Natural killer cell treated with Interleukin-12 subunit alpha and Interleukin-12 subunit beta and Interleukin-15 and Interleukin-18, amount 100 ng/mL, for 72 hours (primary cell): Measurements from ENCODE around the gene WDR6. TPM values are rescaled to one million over a fixed set of nuclear protein-coding genes. Genes with fewer than 3 reads are reported as not detected.
A peak's percentile ranks its signal among the peaks of the same experiment; 100 is the strongest.

Source experiments
- ATAC-seq, 2 donors: fragments of 150-1000 bp; cut with Tn5 transposase in 1 of 2; sonication (Bioruptor Pico), chemical (Tn5 transposase) in 1 of 2; 2 replicates each; pipeline ENCODE4 v1.10.0; 2021
- DNase-seq: peaks from one replicate; pipeline ENCODE4 v3.0.0; 2022; ENCODE audit warnings: low spot score
- H3K27ac Mint-ChIP-seq, 2 donors: 1 replicate in 1 of 2; 2 replicates in 1 of 2; pipeline ENCODE4 v1.8.0; 2022; ENCODE audit warnings: mixed read lengths in 2 of 2, mild to moderate bottlenecking in 1 of 2, moderate library complexity in 1 of 2
- H3K27me3 Mint-ChIP-seq, 2 donors: 1 replicate in 1 of 2; 2 replicates in 1 of 2; pipeline ENCODE4 v1.8.0; 2022; ENCODE audit warnings: mixed read lengths in 2 of 2
- H3K36me3 Mint-ChIP-seq: one replicate; pipeline ENCODE4 v1.8.0; 2022; ENCODE audit warnings: mixed read lengths
- H3K4me1 Mint-ChIP-seq, 2 donors: 1 replicate in 1 of 2; 2 replicates in 1 of 2; pipeline ENCODE4 v1.8.0; 2022; ENCODE audit warnings: low read depth in 2 of 2, mixed read lengths in 2 of 2, mild to moderate bottlenecking in 1 of 2
- H3K4me3 Mint-ChIP-seq: one replicate; pipeline ENCODE4 v1.8.0; 2022; ENCODE audit warnings: mixed read lengths
- H3K9me3 Mint-ChIP-seq: 2 replicates; pipeline ENCODE4 v1.8.0; 2022; ENCODE audit warnings: mixed read lengths
- total RNA-seq, 2 donors: library from RNA; stranded (reverse); gene quantifications; one replicate each; pipeline ENCODE4 v1.2.3, GENCODE V29; 2022

Gene WDR6, protein sequence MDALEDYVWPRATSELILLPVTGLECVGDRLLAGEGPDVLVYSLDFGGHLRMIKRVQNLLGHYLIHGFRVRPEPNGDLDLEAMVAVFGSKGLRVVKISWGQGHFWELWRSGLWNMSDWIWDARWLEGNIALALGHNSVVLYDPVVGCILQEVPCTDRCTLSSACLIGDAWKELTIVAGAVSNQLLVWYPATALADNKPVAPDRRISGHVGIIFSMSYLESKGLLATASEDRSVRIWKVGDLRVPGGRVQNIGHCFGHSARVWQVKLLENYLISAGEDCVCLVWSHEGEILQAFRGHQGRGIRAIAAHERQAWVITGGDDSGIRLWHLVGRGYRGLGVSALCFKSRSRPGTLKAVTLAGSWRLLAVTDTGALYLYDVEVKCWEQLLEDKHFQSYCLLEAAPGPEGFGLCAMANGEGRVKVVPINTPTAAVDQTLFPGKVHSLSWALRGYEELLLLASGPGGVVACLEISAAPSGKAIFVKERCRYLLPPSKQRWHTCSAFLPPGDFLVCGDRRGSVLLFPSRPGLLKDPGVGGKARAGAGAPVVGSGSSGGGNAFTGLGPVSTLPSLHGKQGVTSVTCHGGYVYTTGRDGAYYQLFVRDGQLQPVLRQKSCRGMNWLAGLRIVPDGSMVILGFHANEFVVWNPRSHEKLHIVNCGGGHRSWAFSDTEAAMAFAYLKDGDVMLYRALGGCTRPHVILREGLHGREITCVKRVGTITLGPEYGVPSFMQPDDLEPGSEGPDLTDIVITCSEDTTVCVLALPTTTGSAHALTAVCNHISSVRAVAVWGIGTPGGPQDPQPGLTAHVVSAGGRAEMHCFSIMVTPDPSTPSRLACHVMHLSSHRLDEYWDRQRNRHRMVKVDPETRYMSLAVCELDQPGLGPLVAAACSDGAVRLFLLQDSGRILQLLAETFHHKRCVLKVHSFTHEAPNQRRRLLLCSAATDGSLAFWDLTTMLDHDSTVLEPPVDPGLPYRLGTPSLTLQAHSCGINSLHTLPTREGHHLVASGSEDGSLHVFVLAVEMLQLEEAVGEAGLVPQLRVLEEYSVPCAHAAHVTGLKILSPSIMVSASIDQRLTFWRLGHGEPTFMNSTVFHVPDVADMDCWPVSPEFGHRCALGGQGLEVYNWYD
- 100 to 1,000 TPM; 128 to 222 TPM for total RNA-seq

DNA sequence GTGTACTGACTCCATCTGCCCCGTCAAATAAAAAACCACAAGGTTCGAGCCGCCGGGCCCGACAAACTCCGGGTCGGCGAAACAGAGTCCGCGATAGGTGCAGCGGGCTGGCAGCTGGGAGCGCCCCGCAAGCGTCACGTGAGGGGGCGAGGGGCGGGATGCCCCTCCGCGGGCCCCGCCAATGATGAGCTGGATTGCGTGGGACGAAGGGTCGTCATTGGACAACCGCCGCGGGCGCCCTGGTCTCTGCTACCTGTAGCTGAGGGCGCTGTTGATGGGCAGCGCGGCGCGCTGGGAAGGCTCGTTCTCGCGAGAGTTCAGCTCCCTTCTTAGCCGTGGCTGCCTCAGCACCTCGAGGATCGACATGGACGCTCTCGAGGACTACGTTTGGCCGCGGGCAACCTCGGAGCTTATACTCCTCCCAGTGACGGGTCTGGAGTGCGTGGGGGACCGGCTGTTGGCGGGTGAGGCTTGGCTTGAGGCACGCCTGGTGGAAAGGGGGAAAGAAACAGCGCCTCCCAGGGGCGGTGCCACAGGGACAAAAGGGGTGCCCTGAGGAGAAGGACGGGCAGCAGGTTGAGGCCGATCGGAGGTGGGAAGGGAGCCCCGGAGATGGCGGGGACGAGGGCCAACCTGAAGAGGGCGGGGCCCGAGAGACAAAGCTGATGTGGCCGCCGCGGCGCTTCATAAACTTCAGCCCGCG is at the start of gene WDR6:
Gene WDR6 (plus strand): TSS at position 324 of the 703 bp plus-strand sequence. CDS start 41 bp downstream, at position 365.
- peaks cover 24 to 26% of the 10 kb centered on the region in 2 donors for H3K4me1 Mint-ChIP-seq
- peak within 1 kb of the TSS; percentile 99 for H3K4me3 Mint-ChIP-seq
- peak; percentile 98 for DNase-seq
- peak within 1 kb of the TSS; percentile 99 to 100 for H3K27ac Mint-ChIP-seq
- no peaks in the 10 kb centered on the region for H3K36me3 Mint-ChIP-seq
- H3K9me3 Mint-ChIP-seq = no peaks in the 10 kb centered on the region
- ATAC-seq = peak; percentile 94 to 95
- no peaks in the 10 kb centered on the region for H3K27me3 Mint-ChIP-seq

DNA sequence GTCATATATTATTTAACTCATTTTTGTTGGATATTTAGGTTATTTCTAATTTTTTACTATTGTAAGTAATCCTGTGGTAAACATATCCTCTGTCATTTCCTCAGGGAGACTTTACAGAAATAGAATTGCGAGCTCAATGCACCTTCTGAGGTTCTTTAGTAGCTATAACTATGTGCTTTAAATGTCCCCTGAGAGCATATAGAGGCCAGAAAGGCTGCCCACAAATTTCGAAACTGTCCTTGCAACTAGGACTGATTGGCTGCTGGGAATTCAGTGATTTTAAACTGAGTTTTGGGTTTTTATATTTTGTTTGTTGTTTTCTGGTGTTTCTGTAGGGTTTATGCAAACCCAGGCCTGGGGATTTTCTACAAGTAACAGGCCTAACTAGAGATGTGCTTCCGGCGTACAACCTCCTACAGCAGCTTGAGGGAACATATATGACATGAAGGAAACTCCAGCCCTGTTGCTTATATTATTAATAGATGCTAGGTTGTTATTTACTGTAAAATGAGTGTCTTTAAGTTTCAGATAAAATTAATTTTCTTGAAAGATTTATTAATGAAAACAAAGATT is 46.3 kb upstream of the WDR6 start:
- Mint-ChIP-seq H3K4me1 (peaks cover 5 to 6% of the 10 kb centered on the region in 2 donors), H3K27me3 (no peaks in the 10 kb centered on the region), H3K9me3 (no peaks in the 10 kb centered on the region), H3K36me3 (no peaks in the 10 kb centered on the region), H3K4me3 (no peak overlapping the region), H3K27ac (no peak overlapping the region)
- ATAC-seq (no peak), DNase-seq (no peak)

DNA sequence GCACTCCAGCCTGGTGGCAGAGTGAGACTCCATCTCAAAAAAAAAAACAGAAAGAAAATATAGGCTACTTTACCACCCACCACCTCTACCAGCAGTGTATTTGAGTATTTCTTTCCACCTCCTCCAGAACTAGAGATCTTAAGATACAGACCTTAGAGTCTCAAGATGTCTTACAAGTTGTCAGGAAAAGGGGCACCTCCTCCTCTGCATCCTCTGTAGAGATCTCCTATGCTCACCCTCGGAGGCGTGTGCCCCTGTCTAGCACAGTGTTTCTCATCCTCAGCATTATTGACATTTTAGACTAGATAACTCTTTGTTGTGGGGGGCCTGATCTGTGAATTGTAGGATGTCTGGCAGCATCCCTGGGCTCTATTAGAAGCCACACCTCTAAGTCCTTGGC is 44.9 kb upstream of the WDR6 start:
- DNase-seq = no peak
- H3K4me3 Mint-ChIP-seq = no peak overlapping the region
- no peaks in the 10 kb centered on the region for H3K27me3 Mint-ChIP-seq
- ATAC-seq = no peak
- no peaks in the 10 kb centered on the region for H3K36me3 Mint-ChIP-seq
- peaks cover 13% of the 10 kb centered on the region in 2 donors for H3K4me1 Mint-ChIP-seq
- peak overlapping the region; percentile 25 to 28 for H3K27ac Mint-ChIP-seq
- H3K9me3 Mint-ChIP-seq = no peaks in the 10 kb centered on the region

DNA sequence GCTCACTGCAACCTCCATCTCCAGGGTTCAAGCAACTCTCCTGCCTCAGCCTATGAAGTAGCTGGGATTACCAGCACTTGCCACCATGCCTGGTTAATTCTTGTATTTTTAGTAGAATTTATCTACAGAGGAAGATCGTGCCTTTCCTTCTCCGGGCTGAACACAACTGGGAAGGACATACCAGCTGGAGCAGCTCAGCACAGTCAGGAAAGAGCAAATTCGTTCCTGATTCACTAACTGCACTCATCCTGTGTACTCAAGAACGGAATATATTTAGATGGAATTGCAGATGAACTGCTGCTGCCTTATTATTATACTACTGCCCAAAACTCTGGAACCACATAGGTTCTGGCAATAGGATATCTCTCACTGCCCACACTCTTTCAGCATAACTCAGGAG is 44.3 kb upstream of the WDR6 start:
- Mint-ChIP-seq H3K27ac (peak overlapping the region; percentile 25 to 28), H3K9me3 (no peaks in the 10 kb centered on the region), H3K4me3 (no peak overlapping the region), H3K4me1 (peaks cover 13% of the 10 kb centered on the region in 2 donors), H3K36me3 (no peaks in the 10 kb centered on the region), H3K27me3 (no peaks in the 10 kb centered on the region)
- DNase-seq = no peak
- ATAC-seq = no peak

DNA sequence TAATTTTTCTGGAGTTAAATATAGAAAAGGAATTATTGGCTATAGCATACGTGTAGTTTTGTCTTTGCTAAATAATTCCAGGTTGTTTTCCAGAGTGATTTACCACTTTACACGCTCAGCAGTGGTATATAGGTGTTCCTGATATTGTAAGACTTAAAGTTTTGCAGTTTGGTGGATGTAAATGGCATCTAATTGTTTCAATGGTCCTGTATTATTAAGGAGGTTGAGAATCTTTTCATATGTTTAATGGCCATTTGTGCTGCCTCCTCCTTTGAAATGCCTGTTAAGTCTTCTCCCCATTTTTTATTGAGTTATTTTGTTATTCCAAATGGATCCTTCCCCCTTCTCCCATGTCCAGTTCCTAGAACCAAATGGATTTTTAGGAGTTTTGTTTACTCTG is 43.6 kb upstream of the WDR6 start:
- H3K9me3 Mint-ChIP-seq = no peaks in the 10 kb centered on the region
- H3K36me3 Mint-ChIP-seq = no peaks in the 10 kb centered on the region
- peaks cover 13% of the 10 kb centered on the region in 2 donors for H3K4me1 Mint-ChIP-seq
- no peak overlapping the region for H3K27ac Mint-ChIP-seq
- ATAC-seq (no peak), DNase-seq (no peak)
- H3K4me3 Mint-ChIP-seq = no peak overlapping the region
- H3K27me3 Mint-ChIP-seq = no peaks in the 10 kb centered on the region

DNA sequence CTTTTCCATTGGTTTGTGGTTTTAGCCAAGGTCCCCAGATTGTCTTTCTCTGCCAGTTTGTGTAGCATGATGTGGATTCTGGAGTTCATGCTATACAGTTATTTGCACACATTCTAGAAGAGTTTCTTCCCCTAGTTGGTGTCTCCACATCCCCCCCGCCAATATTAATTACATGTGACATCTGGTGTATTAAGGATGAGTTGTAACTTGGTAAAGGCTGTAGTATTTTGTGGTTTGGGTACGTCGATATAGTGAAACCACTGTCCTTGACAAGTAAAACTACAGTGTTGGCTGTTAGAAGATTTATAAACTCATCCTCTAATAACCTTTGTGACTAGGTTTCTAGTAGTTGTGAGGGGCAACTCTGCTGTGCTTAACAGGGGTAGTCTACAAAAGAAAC is 40.8 kb upstream of the WDR6 start:
- H3K4me3 Mint-ChIP-seq = no peak overlapping the region
- H3K9me3 Mint-ChIP-seq = no peaks in the 10 kb centered on the region
- no peak for ATAC-seq
- no peaks in the 10 kb centered on the region for H3K27me3 Mint-ChIP-seq
- peaks cover 5% of the 10 kb centered on the region for H3K36me3 Mint-ChIP-seq
- peak overlapping the region; percentile 48 to 57 for H3K27ac Mint-ChIP-seq
- peaks cover 13% of the 10 kb centered on the region in 2 donors for H3K4me1 Mint-ChIP-seq
- no peak for DNase-seq

DNA sequence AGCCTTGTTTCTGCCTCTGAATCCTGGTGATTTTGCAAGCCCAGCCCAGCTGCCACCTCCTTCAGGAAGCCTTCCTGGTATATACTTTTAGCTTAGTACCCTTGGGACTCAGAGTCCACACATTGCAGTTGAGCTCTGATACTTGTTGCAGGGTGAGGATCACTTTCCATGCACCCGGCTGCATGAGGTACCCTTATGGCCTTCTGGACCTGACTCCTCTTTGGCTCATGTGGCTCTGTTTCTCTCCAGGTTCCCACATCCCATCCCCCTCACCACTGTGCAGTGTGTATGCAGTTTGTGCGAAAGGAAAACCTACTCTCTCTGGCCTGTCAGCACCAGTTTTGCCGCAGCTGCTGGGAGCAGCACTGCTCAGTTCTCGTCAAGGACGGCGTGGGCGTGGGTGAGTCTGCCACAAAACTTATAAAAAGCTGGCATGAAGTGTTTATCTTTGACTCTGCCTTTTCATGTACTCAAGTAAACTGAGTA is 40.3 kb upstream of the WDR6 start:
- Mint-ChIP-seq H3K27me3 (no peaks in the 10 kb centered on the region), H3K9me3 (no peaks in the 10 kb centered on the region), H3K36me3 (peaks cover 5% of the 10 kb centered on the region), H3K4me1 (peaks cover 13% of the 10 kb centered on the region in 2 donors), H3K27ac (peak overlapping the region; percentile 48 to 57), H3K4me3 (peak overlapping the region; percentile 25)
- DNase-seq (no peak), ATAC-seq (no peak)

DNA sequence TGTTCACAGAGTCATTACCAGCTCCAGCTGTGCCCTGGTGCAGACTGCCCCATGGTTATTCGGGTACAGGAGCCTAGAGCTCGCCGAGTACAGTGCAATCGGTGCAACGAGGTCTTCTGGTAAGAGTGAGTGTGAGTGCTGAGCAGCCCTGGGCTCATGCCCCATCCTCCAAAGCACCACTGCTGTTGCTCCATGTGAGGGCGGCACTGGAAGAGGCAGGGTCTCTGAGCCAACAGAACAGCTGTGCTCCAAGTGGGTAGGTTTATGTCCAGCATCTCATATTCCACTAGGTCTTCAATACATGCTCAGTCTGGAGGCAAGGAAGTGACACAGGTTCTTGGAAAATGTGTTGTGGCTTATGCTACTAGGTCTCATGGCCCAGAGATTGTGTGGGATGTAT is 36.6 kb upstream of the WDR6 start:
- DNase-seq = no peak
- Mint-ChIP-seq H3K4me1 (peaks cover 11 to 13% of the 10 kb centered on the region in 2 donors), H3K9me3 (no peaks in the 10 kb centered on the region), H3K27ac (no peak overlapping the region), H3K4me3 (no peak overlapping the region), H3K36me3 (peaks cover 5% of the 10 kb centered on the region), H3K27me3 (no peaks in the 10 kb centered on the region)
- no peak for ATAC-seq

DNA sequence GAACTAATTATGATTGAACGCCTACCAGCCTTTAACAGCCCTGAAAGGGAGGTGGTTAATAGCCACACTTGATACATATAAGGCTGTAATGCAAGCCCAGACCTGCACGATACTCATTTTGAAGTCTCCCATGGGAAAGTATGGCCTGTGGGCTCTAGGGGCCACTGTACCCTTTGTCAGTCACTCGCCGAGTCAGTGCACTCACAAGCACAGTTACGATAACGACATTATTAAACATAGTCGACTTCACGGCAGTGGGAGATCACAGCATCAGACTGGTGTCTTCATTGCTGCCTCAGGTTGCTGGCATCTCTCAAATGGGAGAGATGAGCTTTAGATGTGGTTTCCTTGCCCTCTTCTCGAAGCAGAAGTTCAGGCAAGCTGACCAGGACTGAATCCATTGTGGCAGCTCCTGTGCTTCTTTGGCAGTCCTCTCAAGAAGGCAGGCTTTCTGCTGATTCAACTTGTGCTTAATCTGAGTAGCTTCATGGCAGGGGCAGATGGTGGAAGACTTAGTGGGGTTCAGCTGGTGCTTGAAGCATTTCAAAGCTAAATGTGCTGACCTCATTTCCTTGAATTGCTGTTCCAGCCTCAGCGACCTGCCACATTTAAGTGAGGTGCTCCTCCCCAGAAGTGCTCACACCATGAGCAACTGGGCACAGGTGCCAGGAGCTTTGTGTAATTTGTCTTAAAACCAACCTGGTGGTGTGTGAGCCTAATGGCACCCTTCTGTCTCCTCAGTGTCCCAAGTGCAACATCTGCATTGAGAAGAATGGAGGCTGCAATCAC is 32.9 kb upstream of the WDR6 start:
- peaks cover 8% of the 10 kb centered on the region for H3K36me3 Mint-ChIP-seq
- no peak overlapping the region for H3K27ac Mint-ChIP-seq

DNA sequence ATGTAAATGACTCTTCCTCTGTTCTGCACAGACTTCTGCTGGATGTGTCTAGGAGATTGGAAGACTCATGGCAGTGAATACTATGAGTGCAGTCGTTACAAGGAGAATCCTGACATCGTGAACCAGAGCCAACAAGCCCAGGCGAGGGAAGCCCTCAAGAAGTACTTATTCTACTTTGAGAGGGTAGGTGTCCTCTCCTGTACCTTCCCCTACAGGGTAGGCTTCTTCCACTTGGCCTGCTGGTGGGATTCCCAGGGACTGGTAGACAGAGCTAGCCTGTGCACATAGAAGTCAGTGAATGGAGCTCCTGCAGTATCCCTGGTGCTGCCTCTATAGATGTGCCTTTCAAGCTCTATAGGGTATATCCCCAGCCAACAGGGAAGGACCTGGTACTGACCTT is 27.7 kb upstream of the WDR6 start:
- Mint-ChIP-seq H3K36me3 (peaks cover 9% of the 10 kb centered on the region), H3K27ac (no peak overlapping the region), H3K4me3 (no peak overlapping the region), H3K9me3 (no peaks in the 10 kb centered on the region), H3K27me3 (no peaks in the 10 kb centered on the region), H3K4me1 (peaks cover 0 to 2% of the 10 kb centered on the region in 2 donors)
- ATAC-seq (no peak), DNase-seq (no peak)

More for the DNA sequence above, 32.9 kb upstream of the WDR6 start:
- peaks cover 0 to 2% of the 10 kb centered on the region in 2 donors for H3K4me1 Mint-ChIP-seq
- no peaks in the 10 kb centered on the region for H3K9me3 Mint-ChIP-seq
- ATAC-seq (no peak), DNase-seq (no peak)
- no peaks in the 10 kb centered on the region for H3K27me3 Mint-ChIP-seq
- H3K4me3 Mint-ChIP-seq = no peak overlapping the region

DNA sequence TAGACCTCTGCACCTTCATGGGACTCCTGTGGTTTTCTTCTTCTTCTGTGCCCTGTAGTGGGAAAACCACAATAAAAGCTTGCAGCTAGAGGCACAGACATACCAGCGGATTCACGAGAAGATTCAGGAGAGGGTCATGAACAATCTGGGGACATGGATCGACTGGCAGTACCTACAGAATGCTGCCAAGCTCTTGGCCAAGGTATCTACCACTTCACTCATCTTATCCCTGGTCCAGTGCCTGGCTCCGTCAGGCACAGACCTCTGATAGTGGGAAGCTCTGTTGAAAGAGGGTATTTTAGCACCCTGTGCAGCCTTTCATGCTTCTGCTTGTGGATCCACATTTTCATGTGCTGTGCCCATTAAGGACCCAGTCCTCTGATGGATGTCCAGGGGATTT is 26.9 kb upstream of the WDR6 start:
- no peak overlapping the region for H3K4me3 Mint-ChIP-seq
- H3K27ac Mint-ChIP-seq = peak overlapping the region in 1 of 2 donors; percentile 29

DNA sequence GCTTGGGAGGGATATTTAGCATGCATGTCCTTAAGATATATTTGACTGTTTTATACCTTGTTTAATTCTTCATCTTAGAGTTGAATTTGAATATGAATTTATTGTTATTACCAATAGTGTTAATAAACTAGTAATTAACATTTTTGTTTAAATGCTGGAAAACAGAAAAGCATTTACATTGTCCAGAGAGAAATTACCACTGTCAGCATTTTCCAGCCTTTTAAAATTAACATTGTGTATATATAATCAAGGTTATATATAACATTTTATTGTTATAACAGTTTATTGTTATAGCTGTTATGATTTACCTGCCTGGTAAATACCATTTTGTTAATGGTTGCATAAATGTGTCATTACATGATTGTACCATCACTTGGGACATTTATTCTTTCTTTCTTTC is 25.2 kb upstream of the WDR6 start:
- DNase-seq = no peak

More for the DNA sequence above, 26.9 kb upstream of the WDR6 start:
- Mint-ChIP-seq H3K36me3 (peaks cover 9% of the 10 kb centered on the region), H3K9me3 (no peaks in the 10 kb centered on the region), H3K27me3 (no peaks in the 10 kb centered on the region), H3K4me1 (peaks cover 0 to 2% of the 10 kb centered on the region in 2 donors)
- ATAC-seq (no peak), DNase-seq (no peak)

More for the DNA sequence above, 25.2 kb upstream of the WDR6 start:
- Mint-ChIP-seq H3K36me3 (peaks cover 9% of the 10 kb centered on the region), H3K27me3 (no peaks in the 10 kb centered on the region), H3K4me3 (no peak overlapping the region), H3K9me3 (no peaks in the 10 kb centered on the region), H3K27ac (no peak overlapping the region), H3K4me1 (peaks cover 0 to 11% of the 10 kb centered on the region in 2 donors)
- no peak for ATAC-seq
